ENCODE results near the gene TRAF1. TPM values are rescaled to one million over a fixed set of nuclear protein-coding genes. Genes with fewer than 3 reads are reported as not detected.

TRAF1 gene
- total RNA-seq, 1 experiment from 2014 or later = 18.8 TPM

DNA sequence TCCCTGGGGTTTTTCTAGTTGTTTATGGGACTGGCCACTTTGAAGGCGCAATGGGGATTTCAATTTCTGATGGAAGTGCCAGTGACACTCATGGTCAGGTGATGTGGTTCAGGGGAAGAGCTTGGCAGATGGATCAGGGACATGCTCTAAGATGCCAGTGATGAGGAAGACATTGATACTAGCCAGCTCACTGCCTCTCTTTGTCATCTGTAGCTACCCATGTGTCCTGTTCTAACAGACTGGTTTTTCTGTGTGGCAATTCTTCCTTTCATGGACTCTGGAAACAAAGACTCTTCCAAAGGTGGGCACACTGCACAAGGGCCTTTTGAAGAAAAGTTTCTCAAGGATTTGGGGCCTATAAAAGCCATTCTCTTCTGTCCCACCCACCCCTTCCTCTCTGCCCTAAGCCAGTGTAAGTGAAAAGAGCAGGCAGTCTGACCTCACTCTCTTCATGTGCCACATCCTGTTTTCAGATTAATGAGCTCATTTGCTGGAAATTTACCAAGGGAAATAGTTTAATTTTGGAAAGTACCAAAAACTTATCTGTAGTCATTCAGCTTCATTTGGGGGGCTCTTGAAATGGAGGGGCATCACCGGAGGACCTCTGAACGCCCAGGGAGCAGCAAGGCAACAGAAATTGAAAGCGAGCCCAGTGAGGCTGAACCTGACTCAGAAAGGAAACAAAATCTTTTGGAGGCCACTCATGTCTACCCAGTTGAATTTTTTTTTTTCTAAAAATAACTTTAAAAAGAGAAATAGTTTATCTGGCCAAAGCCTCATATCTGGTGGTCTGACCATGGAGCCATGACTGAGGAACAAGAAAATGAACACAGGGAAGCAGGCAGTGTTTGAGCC, 4.9 kb upstream of the TRAF1 start:
- peak overlapping the region; percentile 38 for H3K4me3 ChIP-seq (ENCODE audit: low read length)
- no peaks in the 10 kb centered on the region for H3K27me3 ChIP-seq (ENCODE audit: low read length)
- no peaks in the 10 kb centered on the region for H3K9me3 ChIP-seq (ENCODE audit: low read length)
- H3K4me1 ChIP-seq (ENCODE audit: low read length) = peaks cover 92% of the 10 kb centered on the region
- H2AFZ ChIP-seq (ENCODE audit: low read length) = no peak overlapping the region
- H3K4me2 ChIP-seq (ENCODE audit: low read depth, low read length, poor library complexity, severe bottlenecking) = peak overlapping the region; percentile 81
- peak overlapping the region; percentile 81 for H3K9ac ChIP-seq (ENCODE audit: low read length)
- no peaks in the 10 kb centered on the region for H3K79me2 ChIP-seq (ENCODE audit: low read length)
- no peaks in the 10 kb centered on the region for H4K20me1 ChIP-seq (ENCODE audit: insufficient read depth, low read depth, low read length)
- DNase-seq = peak; percentile 90
- peak overlapping the region; percentile 100 for H3K27ac ChIP-seq (ENCODE audit: low read length)
- H3K9me2 ChIP-seq (replicated peaks; ENCODE audit: insufficient read depth, low read length) = no peaks in the 10 kb centered on the region
- H3K36me3 ChIP-seq (ENCODE audit: insufficient read depth, low read length) = no peaks in the 10 kb centered on the region

DNA sequence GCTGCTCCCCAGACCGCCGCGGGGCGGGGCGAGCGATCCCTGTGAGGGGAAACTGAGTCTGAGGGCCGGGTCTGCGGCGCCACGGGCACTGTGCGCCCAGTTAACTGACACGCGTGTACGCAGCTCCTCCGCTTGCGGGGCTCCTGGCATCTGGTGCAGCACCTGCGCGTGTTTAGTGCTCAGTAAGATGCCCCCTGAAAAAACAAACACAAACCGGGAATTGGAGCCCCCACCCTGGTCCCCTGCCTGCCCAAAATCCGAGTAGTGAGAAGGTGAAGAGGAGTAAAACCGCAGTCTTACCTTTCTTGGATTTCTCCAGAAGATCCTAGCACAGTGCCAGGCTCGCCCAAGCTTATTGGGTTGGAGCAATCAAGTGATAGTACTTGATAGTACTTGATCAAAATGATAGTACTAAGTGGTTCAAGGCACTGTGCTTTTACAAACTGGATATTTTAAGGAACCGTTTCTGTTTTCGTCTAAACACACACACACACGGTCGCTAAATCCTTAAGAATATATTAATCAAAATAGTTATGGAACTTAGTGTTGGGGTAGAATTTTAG, 2.7 kb upstream of the TRAF1 start:
- H3K9me3 ChIP-seq (ENCODE audit: low read length) = no peaks in the 10 kb centered on the region
- DNase-seq = no peak
- H4K20me1 ChIP-seq (ENCODE audit: insufficient read depth, low read depth, low read length) = no peaks in the 10 kb centered on the region
- H3K9me2 ChIP-seq (replicated peaks; ENCODE audit: insufficient read depth, low read length) = no peaks in the 10 kb centered on the region
- H3K36me3 ChIP-seq (ENCODE audit: insufficient read depth, low read length) = 0 out of 2 replicates have a peak, but pooled peaks cover 9% of the 10 kb centered on the region
- peak overlapping the region; percentile 95 for H3K27ac ChIP-seq (ENCODE audit: low read length)
- no peaks in the 10 kb centered on the region for H3K79me2 ChIP-seq (ENCODE audit: low read length)
- peaks cover 92% of the 10 kb centered on the region for H3K4me1 ChIP-seq (ENCODE audit: low read length)
- H3K27me3 ChIP-seq (ENCODE audit: low read length) = no peaks in the 10 kb centered on the region
- peak overlapping the region; percentile 80 for H3K4me2 ChIP-seq (ENCODE audit: low read depth, low read length, poor library complexity, severe bottlenecking)
- no peak overlapping the region for H2AFZ ChIP-seq (ENCODE audit: low read length)
- peak overlapping the region; percentile 73 for H3K4me3 ChIP-seq (ENCODE audit: low read length)
- peak overlapping the region; percentile 92 for H3K9ac ChIP-seq (ENCODE audit: low read length)

DNA sequence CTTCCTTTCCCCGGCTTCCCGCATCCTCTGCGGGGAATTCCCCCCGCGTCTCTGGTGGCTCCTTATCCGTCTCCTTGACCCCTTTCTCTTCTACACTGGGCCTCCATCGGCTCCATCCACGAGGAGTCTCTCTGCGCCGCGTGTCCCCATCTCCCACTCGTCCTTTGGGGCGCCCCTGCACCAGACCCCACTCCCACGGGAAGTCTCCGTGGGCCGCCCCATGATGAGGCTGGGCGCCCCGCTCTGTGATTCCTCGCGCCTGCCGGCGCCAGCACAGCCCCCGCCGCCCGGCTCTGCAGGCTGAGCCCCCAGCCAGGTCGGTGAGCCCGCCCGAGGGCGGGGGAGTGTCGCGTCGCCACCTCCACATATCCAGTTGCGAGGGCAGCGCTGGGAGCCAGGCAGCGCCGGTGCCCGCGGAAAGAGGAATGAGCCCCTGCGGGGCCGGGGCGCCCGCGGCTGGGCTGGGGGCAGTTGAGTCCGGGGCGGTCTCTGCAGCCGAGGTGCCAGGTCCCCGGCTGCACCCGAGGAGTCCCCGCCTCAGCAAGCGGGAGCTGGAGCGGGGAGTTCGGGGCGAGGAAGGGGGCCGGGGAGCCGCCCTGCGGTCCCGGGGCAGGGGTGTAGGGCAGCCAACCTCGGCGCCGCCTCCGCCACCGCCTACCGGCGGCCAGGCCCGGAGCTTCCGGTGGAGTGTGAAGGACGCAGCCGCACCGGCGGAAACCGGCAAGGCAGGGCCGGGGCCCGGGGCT, 2.1 kb upstream of the TRAF1 start:
- Histone ChIP-seq H3K4me3 (ENCODE audit: low read length) (peak overlapping the region; percentile 73), H3K36me3 (ENCODE audit: insufficient read depth, low read length) (0 out of 2 replicates have a peak, but pooled peaks cover 9% of the 10 kb centered on the region), H3K9me2 (replicated peaks; ENCODE audit: insufficient read depth, low read length) (no peaks in the 10 kb centered on the region), H3K4me2 (ENCODE audit: low read depth, low read length, poor library complexity, severe bottlenecking) (peak overlapping the region; percentile 80), H3K9ac (ENCODE audit: low read length) (peak overlapping the region; percentile 92), H3K79me2 (ENCODE audit: low read length) (no peaks in the 10 kb centered on the region), H3K9me3 (ENCODE audit: low read length) (no peaks in the 10 kb centered on the region), H3K4me1 (ENCODE audit: low read length) (peaks cover 92% of the 10 kb centered on the region), H3K27me3 (ENCODE audit: low read length) (no peaks in the 10 kb centered on the region), H2AFZ (ENCODE audit: low read length) (no peak overlapping the region), H3K27ac (ENCODE audit: low read length) (peak overlapping the region; percentile 95), H4K20me1 (ENCODE audit: insufficient read depth, low read depth, low read length) (no peaks in the 10 kb centered on the region)
- DNase-seq = peak; percentile 84

DNA sequence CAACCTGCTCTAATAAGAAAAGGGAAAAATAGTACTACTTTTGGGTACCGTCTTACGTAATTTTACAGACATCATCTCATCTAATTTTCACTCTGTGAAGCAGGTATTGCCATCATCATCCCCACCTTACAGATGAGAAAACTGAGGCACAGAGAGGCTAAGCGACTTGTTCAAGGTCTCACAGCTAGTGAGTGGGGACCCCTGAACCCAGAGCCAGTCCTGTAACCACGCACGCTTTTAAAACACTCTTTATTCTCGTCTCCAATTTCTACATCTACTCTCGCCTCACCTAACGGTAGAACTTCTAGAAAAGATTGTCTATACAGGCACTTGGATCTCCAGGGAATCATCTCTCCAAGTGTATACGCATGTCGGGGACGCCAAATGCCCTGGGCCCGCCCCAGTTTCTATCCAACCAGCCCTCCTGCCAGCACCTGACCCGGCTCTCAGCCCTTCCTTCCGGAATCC, 1.5 kb upstream of the TRAF1 start:
- peak overlapping the region; percentile 92 for H3K9ac ChIP-seq (ENCODE audit: low read length)
- H3K4me1 ChIP-seq (ENCODE audit: low read length) = peaks cover 92% of the 10 kb centered on the region
- peak overlapping the region; percentile 73 for H3K4me3 ChIP-seq (ENCODE audit: low read length)
- no peaks in the 10 kb centered on the region for H3K27me3 ChIP-seq (ENCODE audit: low read length)
- peak overlapping the region; percentile 95 for H3K27ac ChIP-seq (ENCODE audit: low read length)
- H3K9me2 ChIP-seq (replicated peaks; ENCODE audit: insufficient read depth, low read length) = no peaks in the 10 kb centered on the region
- H4K20me1 ChIP-seq (ENCODE audit: insufficient read depth, low read depth, low read length) = no peaks in the 10 kb centered on the region
- peak overlapping the region; percentile 80 for H3K4me2 ChIP-seq (ENCODE audit: low read depth, low read length, poor library complexity, severe bottlenecking)
- H3K9me3 ChIP-seq (ENCODE audit: low read length) = no peaks in the 10 kb centered on the region
- no peaks in the 10 kb centered on the region for H3K79me2 ChIP-seq (ENCODE audit: low read length)
- 0 out of 2 replicates have a peak, but pooled peaks cover 9% of the 10 kb centered on the region for H3K36me3 ChIP-seq (ENCODE audit: insufficient read depth, low read length)
- no peak overlapping the region for H2AFZ ChIP-seq (ENCODE audit: low read length)
- DNase-seq = peak; percentile 76

DNA sequence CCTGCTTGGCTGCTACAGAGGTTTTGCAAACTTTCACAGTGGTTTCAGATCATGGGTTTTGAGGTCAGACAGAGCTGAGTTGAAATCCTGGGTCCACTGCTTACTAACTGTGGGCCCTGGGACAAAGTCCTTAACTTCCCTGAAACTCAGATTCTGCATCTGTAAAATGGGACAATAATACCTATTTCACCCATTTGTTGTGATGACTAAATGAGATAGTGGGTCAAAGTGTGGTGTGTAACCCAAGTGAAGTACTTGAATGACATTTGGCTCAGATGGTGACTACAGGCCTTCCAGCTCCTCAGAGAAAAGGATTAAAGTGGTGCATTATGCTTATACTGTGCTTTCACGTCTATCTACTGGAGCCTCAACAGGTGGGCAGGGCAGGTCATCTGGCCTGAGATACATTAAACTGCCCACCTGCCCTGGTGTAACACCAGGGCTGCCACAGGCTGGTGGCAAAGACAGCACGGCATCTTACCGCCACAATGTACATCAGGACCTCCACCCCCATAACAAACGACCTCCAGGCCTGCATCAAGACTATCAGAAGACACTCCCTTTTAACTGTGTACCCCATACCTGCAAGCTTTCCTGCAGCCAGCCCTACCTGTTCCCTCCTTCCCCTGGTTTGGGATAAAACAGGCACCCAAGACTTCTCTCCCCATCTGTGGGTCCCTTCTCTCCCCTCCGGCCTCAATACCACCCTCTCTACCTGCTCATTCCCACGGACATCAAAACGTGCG, 846 bp upstream of the TRAF1 start:
- H3K4me2 ChIP-seq (ENCODE audit: low read depth, low read length, poor library complexity, severe bottlenecking) = peak overlapping the region; percentile 80
- 0 out of 2 replicates have a peak, but pooled peaks cover 9% of the 10 kb centered on the region for H3K36me3 ChIP-seq (ENCODE audit: insufficient read depth, low read length)
- H3K4me1 ChIP-seq (ENCODE audit: low read length) = peaks cover 92% of the 10 kb centered on the region
- H3K27ac ChIP-seq (ENCODE audit: low read length) = peak overlapping the region; percentile 95
- H3K9ac ChIP-seq (ENCODE audit: low read length) = peak overlapping the region; percentile 92
- H3K79me2 ChIP-seq (ENCODE audit: low read length) = no peaks in the 10 kb centered on the region
- peak; percentile 63 for DNase-seq
- no peaks in the 10 kb centered on the region for H3K9me2 ChIP-seq (replicated peaks; ENCODE audit: insufficient read depth, low read length)
- peak overlapping the region; percentile 73 for H3K4me3 ChIP-seq (ENCODE audit: low read length)
- no peaks in the 10 kb centered on the region for H3K9me3 ChIP-seq (ENCODE audit: low read length)
- H3K27me3 ChIP-seq (ENCODE audit: low read length) = no peaks in the 10 kb centered on the region
- no peaks in the 10 kb centered on the region for H4K20me1 ChIP-seq (ENCODE audit: insufficient read depth, low read depth, low read length)
- H2AFZ ChIP-seq (ENCODE audit: low read length) = no peak overlapping the region

DNA sequence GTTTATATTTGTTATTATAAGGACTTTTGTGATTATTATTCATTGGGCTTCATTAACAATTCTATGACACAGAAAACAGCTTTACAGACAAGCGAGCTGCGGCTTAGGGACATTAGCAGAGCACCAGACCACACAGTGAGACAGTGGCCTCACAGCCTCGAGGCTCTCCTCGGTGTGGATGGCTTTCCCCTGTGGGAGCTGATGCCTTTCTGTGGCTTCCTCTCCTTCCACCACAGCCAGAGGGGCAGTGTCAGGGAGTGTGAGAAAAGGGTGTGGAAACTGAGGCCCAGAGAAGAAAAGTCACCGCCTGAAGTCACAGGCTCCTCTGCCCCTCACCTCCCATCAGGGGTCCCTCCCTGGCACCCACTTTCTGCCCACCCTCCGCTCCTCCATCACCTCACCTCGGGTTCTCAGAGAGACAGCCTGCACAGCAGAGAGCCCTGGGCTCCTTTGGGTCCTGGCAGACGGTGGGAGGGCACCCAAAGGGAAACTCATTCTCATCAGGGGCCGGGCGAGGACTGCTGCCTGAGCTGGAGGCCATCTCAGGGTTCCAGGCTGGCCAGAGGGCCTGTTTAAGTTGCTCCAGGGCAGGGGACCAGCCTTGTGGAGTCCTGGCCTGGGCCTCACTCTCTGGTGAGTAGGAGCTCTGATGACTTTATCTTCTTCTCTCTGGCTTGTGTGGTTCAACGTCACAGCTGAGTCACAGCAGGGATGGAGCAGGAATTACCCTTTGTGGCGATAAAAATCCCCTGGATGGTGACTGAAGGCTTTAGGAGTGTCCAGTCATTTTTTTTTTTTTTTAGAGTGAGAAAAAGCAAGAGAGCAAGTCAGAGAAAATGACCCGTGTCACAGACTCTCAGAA, 830 bp downstream of the TRAF1 start:
- Histone ChIP-seq H3K79me2 (ENCODE audit: low read length) (no peaks in the 10 kb centered on the region), H3K4me2 (ENCODE audit: low read depth, low read length, poor library complexity, severe bottlenecking) (peak overlapping the region; percentile 80), H3K4me1 (ENCODE audit: low read length) (peaks cover 92% of the 10 kb centered on the region), H3K4me3 (ENCODE audit: low read length) (peak overlapping the region; percentile 73), H3K9me3 (ENCODE audit: low read length) (no peaks in the 10 kb centered on the region), H3K27me3 (ENCODE audit: low read length) (no peaks in the 10 kb centered on the region), H3K9ac (ENCODE audit: low read length) (peak overlapping the region; percentile 92), H3K27ac (ENCODE audit: low read length) (peak overlapping the region; percentile 95), H3K9me2 (replicated peaks; ENCODE audit: insufficient read depth, low read length) (no peaks in the 10 kb centered on the region), H2AFZ (ENCODE audit: low read length) (no peak overlapping the region), H4K20me1 (ENCODE audit: insufficient read depth, low read depth, low read length) (no peaks in the 10 kb centered on the region), H3K36me3 (ENCODE audit: insufficient read depth, low read length) (0 out of 2 replicates have a peak, but pooled peaks cover 9% of the 10 kb centered on the region)
- peak; percentile 67 for DNase-seq

All from Karpas-422 (cell line).